Middle frontal gyrus (tissue), 1 donor: ENCODE data around the gene ORC2.

Source experiments
- DNase-seq: peaks from one replicate; pipeline ENCODE4 v3.0.0-alpha.2; 2015; ENCODE audit warnings: low spot score; ENCODE audit errors: extremely low spot score

The ORC2 gene

DNA sequence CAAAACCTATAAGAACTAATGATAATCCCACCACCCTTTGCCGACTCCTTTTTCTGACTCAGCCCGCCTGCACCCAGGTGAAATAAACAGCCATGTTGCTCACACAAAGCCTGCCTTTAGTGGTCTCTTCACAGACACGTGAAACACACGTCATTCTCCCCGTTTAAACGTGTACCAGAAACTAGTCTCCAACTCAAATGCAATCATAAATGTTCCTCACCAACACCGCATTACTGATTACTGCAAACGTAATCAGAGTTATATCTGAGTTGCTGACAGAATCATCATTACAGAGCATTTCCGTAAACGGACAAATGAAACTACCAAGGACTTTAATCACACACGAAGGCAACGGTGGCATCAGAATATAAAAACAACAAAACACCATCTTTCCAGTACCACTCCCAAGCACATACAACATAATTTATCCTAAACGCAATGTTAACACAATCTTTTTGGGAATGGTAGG lies 100.9 kb downstream of the ORC2 start:
- DNase-seq = no peak

DNA sequence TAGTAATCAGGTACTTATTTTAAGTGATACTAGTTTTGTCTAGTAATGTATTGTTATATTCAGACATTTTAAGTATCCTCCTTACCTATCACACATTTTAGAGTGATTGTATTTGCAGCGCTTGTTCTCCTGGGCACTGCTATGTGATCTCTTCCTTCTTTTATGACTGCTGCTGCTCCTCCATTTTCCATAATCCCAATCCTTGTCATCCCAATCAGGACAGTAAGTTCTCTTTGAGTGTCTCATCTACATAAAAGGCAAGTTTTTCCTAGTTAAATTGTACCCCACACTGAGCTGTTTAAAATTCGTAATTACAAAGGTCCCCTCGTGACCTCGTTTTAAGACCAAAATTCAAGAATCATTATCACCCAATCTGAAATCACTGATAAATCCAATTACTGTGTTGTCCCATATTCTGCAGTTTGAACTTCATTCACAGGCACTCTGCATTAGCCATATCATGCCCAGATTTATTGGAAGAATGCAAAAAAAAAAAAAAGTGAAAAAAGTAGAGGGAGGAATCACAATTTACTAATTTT lies 101.8 kb downstream of the ORC2 start:
- DNase-seq = no peak

DNA sequence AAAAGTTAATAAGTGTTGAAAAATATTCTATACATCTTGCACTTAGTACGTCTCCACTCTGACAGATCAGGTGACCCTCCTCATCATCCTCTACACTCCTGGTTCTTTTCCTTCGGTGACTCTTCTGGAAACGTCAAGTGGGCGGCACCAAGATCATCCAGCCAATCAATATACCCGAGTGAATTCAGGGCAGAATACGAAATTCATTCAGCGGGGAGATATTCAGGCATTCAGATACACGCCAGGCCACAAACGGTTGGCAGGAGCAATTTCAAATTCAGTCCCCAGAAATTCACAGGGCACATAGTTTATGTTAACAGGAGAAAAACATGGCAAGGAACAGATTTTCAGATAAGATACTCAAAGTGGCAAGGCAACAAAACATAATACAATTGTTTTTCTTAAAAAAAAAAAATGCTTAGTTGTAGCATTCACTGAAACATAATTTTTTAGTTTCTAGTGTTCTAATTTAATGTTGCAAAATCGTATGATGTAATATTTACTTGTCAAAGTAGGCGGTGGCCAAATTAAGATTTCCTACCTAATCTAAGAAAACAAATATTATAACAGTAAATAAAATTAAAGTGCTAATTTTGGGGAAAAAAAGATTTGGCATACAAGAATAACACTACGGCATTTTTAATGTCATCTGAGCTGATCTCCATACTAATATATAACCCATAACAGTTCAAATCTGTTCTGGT lies 103.2 kb downstream of the ORC2 start:
- no peak for DNase-seq
